Limb (tissue), 2 donors: ENCODE measurements around the gene CDH9.
"Not testable (repeated sequence)": the region's sequence is repeated elsewhere in the genome, so short reads cannot be mapped to it uniquely, and the experiment has no call there.

Experiments used
- DNase-seq, 2 donors: peaks; one replicate each; pipeline ENCODE4 v3.0.0-alpha.2; 2016; ENCODE audit errors: extremely low spot score in 2 of 2

The CDH9 gene

DNA sequence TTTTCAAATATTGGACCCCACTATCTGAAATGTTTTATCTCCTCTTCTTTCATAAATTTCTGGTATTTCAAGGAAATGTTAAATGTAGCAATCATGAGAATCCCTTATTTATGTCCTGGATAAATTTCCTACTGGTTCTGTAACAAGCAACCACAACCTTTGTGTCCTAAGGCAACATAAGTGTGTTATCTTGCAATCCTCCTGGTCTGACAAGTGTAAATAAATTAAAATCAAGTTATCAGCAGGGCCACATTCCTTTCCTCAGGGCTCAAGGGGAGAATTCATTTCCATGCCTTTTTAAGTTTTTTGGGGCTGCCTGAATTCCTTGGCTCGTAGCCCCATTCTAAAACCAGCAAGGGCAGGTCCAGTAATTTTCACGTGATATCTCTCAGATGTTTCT lies 83.2 kb downstream of the CDH9 start:
- no peak for DNase-seq

DNA sequence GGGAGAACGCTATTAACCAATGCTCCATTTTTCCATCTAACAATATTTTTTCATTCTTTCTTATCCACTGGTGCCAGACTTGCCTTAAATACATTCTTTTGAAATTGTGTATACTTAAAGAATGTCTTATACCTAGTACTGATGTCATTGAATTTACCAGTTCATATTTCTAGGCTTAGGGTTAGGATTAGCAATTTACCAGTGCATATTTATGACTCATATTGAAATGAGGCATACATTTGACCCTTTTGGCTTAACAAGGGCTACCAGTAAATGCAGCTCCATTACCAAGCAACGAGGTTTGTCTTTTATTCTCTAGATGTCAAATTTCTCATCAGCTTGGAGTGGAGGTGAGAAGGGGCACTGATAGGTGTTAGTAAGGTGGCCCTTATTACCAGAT lies 89.5 kb downstream of the CDH9 start:
- DNase-seq, result no peak

DNA sequence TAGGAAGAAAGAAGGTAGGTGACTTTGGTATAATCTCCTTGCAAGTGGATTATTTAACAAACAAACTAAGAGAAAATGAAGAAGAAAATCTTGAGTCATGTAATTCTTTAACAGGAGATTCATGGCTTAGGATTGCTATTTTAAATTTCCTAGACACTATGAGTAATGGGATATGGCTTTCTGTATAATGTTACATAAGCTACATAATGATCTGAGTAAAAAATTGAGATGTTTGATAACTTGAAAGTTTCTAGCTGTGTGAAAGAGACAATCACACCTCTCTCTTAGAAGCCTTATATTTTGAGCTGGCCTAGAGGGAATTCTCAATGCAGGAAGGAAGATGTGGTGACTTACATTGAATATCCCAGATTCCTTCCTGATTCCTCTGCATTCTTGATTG lies 92.5 kb downstream of the CDH9 start:
- no peak for DNase-seq

DNA sequence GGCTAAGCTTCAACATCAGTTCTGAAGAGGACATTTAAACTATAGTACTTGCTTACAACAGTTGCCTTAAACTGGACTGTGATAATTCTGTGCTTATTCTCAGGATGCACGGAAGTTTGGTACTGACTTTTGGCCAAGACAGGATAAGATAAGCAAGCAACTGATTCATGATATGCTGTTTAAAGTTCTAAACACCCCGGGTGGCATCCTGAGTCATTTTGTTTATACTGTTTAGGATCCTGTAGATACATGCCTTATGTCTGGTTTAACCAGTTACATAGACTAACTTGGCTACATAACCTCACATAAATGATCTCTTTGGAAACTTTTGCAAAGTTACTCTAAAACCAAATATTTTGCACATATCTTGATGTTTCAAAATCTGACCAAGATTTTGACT lies 95.9 kb downstream of the CDH9 start:
- DNase-seq, result no peak

DNA sequence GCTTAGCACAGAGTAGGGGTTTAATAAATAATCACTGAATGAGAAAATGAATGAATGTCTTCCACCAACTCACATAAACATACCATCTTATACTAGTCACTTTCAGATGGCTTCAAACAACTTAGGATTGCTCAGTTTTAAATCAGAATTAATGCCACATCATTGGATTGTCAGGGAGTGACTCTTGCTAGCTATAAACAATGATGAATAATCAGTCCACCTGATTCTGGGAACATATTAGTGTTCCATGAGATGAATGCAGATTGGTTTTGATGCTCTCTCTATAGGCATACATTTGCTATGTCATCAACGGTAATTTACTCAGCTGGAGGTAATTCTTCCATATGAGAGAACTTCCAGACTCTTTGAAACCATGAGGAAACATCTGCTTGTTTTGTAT lies 97.4 kb downstream of the CDH9 start:
- DNase-seq, result no peak

DNA sequence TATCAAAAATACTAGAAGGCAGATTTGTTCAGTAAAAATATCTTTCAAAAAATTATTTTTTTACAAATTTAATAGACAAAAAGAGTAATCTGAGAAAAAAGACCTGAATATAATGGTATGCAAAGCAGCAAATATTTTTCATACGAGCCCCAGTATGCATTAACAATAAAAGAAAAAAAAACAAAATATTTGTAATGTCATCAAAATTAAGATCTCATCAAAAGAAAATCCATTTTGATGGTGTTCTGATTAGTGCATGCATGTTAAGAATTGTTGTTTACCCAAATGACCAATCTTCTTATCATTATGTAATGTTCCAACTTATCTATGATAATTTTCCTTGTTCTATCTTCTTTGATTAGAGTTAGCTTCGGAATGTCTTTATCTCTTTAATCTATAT lies 106.1 kb downstream of the CDH9 start:
- no peak for DNase-seq

DNA sequence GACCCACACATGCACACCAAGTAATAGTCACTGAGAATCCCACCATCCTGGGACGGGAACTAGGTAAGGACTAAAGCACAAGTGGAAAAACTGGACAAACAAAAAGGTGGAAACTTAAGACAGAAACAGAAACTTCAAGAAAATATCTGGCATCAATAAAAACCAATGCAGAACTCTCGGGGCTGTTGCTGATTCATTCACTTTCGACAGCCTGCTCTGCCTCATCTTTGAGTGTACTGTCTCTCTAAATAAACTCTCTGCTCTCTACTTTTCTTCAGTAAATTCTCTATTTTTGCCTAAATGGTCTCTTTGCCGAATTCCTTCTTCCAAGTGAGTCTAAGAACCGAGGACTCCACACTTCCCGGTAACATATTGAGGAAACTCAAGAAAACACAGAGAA lies 116.9 kb downstream of the CDH9 start:
- DNase-seq, result no peak

DNA sequence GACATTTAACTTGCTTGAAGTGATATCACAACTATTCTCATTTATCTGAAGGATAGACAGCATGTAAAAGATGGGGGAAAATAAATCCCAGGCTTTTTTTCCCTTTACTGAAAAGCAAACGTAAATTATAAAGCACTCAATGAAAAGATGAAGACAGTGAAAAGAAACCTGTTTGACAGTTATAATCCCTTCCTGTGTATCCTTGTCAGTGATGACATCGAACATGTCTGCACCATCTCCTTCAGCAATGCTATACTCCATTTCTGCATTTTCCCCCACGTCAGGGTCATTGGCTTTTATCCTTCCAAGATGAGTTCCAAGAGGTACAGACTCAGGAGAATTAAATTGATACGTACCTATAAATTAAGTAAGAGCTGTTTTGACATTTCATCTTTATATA lies 134.9 kb downstream of the CDH9 start:
- DNase-seq, result no peak

DNA sequence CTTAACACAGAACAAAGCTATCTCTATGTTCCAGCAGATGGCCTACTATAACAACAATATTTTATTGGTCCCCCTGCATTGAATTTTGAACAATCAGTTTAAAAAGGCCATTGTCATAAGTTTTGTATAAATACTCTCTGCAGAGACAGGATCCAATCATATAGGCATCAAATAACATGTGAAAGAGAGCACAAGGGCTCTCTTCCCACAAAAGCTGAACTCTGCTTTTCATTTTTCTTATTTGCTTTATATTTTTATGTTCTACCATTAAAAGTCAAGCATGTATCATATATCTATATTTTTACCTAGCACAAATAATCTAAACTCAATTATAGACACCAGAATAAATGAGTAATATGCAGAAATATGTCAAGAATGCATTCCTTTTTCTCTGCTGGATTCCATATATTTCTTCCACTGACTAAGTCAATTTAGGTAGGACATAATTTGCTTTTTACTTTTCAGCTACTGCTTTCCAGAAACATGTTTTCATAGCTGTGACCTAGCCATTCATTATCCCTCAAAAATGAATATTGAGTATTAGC lies 143.6 kb downstream of the CDH9 start:
- DNase-seq, result no peak

DNA sequence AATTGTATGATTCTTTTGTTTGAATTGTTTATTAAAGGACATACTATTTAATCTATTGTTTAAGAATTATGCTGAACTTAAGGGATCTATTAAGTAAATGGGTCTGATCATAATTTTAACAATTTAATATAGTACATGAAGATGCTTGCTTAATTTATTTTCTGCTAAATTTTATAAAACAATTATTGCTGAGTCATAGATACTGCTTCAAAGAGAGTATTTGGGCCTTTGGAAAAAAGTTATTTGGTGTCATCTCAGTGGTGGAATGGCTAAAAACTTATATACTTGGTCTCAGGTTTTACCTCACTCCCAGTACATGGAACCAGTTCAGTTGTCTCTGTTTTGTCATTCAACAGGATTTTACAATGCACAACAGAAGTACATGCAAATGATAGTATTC lies 145.3 kb downstream of the CDH9 start:
- no peak for DNase-seq

DNA sequence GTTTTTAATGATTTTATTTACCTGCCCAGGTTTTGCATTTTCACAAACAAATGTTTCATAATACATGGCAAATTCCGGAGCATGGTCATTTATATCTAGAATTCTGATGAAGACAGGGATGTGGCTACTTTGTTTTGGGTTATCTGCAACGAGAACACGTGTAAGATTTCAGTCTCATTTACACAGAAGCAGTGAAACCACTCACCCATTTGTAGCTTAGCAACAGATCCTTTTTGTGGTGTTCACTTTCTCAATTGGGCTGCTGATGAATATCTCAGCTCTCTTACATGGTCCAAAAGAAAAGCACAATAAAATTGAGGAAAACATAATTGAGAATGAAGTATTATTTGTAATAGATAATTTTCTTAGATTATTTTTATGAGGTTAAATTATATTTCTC lies 148.6 kb downstream of the CDH9 start:
- DNase-seq, result no peak

DNA sequence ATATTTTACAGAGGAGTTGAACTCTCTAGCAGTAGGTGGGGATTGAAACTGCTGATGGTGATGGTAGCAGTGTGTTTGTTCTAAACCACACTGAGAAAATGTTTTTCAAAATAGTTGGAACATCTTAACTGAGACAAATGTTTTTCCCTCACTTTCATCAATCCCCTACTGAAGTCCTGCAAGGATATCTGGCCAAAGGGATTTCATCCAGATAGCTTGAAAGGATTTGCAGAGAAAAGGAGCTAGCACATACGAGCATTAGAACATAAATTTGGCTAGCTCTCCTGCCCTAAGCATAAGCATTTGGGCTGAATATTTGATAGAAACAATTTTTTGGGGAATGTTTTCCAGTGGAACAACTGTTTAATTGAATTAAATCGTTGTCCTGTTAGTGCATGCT lies 153.9 kb downstream of the CDH9 start:
- no peak for DNase-seq

DNA sequence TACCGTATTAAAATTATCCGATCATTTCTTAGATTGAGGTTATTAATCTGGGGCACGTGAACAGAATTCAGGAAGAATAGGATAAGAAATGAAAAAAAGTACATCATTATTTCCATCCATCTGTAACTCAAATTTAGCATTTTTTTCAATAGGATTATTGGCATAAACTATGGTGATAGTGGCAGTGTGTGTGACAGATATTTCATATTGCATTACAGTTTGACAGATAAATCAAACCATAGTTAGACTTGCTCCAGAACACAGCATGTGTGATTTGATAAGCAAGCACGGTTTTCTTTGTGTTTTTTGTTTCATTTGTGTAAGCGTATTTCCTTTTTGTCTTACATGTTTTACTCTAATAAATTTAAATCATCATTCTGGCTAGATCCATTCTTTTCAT lies 155.0 kb downstream of the CDH9 start:
- DNase-seq, result no peak

DNA sequence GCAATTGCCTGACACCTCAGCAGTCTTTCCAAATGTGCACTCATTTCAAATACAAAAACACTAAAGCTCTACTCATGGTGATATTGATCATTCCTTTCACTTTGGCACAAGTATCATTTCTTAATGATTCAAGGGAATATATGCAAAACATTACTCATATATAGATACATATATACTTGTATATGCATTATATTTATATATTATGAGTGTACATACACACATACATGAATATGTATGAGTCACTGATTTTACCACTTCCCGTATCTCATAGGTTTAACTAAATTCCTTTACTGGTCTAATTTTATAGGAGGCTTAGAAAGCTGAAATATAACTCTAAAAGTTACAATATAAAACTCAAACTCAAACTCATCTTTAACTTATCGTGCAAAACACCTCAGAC lies 156.5 kb downstream of the CDH9 start:
- no peak for DNase-seq

DNA sequence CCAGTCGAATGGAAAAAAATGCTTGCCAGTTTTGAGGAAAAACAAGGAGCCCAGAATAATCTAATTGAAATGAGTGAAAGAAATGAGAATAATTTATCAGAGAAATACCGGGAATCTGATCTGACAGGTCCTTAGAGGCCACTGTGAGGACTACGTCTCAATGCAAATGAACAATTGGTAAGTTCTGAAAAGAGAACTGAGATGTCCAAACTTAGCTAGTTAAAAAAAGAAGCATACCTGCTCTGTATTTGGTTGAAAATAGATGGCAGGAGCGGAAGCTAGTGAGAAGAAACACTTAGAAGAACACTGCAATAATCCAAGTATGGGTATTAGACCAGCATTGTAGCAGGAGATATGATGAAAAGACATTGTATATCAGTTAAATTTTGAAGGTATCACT lies 161.2 kb downstream of the CDH9 start:
- no peak for DNase-seq

DNA sequence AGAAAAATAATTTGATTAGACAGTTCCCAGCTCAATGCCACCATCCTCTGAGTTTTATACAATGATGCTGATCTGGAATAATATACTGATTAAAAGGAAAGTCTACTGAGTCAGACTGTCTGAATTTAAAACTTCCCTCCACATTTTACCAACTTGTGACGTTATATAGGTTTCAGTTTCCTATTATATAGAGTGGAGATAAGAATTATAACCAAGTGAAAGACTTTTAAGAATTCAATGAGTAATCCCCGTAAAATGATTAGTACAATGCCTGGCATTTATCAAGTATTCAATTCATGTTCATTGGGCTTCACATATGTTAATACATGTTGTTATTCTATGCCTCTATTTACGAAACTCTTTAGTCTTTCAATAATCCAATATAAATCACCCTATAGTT lies 166.0 kb downstream of the CDH9 start:
- no peak for DNase-seq

DNA sequence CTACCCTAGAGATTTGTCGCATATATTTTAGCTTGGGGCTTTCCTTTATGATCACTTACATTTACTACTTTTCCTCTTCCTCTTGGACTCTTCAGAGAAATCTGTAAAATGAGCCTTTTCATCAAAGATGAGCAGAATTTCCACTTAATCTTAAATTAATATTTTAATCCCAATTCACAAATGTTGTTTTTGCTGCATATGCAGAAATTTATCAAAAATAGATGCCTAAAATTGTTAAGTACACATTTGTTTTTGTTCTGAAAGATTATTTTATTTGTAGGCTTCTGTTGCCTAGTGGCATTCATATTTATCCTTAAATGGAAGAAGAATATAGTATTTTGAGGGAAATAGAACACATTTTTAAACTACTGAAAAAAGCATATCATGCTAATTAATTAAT lies 168.6 kb downstream of the CDH9 start:
- DNase-seq, result no peak

DNA sequence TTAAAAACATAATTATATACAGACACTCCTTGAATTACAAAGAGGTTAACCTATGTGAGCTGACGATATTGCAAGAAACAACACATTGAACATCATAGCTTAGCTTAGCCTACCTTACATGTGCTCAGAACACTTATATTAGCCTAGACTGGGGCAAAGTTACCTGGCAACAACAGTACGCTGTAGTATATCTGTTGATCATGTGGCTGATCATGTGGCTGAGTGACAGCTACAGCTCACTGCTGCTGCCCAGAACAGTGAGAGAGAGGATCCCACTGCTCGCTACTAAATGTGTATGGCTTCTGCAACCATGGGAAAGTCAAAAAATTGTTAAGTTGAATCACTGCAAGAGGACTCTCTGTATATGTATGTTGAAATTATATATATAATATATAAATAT lies 169.9 kb downstream of the CDH9 start:
- no peak for DNase-seq

DNA sequence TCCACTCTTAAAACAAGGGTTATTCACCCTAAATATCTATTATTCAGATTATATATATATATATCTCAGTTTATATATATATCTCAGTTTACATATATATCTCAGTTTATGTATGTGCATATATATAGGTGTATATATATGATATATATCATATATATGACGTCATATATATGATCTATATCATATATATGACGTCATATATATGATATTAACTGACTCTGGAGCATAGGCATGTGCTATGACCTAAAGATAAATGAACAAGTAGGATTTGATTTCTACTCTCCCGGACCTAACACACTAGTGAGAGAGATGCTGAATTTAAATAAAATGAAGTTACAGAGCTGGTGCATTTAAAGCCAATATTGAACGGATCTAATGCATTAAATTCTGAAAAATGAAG lies 174.3 kb downstream of the CDH9 start:
- DNase-seq, result no peak

DNA sequence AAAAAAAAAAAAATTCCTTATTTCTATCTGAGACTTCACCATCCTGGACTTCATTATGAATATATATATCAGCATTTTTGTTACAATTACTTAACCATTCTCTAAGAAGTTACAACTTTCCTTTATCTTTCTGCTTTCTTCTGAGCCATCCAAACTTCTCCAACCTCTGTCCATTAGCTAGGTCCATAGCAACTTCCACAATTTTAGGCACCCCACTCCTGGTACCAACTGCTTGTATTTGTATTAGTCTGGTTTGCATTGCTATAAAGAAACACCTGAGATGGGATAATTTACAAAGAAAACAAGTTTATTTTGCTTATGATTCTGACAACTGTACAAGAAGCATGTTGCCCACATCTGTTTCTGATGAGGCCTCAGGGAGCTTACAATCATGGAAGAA lies 182.1 kb downstream of the CDH9 start:
- no peak for DNase-seq

DNA sequence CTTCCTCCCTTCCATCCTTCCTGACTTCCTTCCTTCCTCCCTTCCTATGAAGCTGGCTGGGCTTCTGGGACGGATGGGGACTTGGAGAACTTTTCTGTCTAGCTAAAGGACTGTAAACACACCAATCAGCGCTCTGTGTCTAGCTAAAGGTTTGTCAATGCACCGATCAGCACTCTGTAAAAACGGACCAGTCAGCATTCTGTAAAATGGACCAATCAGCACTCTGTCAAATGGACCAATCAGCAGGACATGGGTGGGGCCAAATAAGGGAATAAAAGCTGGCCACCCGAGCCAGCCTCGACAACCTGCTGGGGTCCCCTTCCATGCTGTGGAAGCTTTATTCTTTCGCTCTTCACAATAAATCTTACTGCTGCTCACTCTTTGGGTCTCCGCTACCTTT lies 185.9 kb downstream of the CDH9 start:
- not testable (repeated sequence) for DNase-seq

DNA sequence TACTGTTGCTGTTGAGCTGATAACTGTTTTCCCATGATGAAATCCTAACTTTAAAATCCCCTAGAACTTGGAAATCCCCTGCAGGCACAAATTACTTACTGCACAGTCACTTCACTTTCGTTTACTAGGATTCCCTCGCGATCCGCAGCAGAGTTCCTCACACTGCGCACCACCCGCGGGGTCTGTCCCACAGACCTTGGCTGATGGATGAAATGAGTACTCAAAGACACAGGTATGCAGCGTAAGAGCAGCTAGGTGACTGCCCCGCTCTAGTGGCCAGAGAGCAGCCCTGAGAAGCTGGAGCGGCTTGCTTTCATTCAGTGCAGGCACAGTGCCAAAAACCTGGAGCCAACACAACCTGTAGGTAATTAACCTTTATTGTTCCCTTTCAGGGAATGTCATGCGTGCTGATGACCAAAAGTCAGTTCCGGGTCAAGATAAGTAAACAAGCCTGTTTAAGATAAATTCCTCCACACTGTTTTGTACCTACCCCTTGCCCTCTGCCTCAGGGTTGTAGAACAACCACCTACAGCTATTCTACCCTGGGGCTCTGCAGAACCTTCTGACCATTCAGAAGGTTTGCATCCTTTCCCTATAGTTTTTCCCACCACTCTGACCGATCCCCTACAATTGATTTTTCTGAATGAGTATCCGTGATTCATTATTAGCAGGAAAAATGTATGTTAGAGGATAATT lies 191.2 kb downstream of the CDH9 start:
- DNase-seq, result no peak

DNA sequence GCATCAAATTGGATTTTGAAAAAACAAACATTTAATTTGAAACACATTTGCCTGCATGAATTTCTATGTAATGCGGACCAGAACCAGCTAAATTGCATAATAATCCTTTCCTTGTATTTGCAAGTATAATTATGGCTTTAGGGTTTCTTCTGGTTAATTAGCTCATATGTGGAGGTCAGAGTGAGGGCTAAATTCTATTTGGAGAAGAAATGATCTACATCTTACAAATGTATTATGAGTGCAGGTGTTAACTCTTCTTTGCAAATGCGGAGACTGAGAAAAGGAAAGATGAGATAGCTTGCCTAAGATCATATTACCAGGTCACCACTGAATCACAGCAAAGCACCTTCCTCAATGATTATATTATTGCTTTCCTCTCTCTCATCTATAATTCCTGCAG lies 194.7 kb downstream of the CDH9 start:
- no peak for DNase-seq

DNA sequence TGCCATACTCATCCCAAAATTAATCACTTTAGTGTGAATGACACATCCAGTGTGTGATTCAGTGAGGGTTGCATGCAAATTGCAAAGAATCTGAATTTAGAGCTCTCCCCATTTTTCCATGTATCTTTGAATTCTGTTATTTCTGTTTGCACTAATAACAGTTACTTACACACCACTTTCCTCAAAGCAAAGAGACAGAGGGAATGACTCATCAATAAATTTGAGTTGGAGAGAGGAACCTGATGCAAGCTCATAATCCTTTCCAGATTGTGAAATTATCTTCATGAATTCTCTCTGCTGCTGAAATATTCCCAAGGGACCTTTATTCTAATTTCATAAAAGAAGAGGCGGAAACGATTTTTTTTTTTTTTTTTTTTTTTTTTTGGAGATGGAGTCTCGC lies 204.8 kb downstream of the CDH9 start:
- no peak for DNase-seq
